ENCODE data around the gene LIMS3.
"Not testable (repeated sequence)": the region's sequence is repeated elsewhere in the genome, so short reads cannot be mapped to it uniquely, and the experiment has no call there.

LIMS3 gene

GRCh38 chr2:109921543-109922384, 23.3 kb downstream of the LIMS3 start:
- DNase-seq (ENCODE audit: insufficient read length, low spot score); FAIRE-seq: not testable (repeated sequence)

GRCh38 chr2:109924481-109924880, 26.0 kb downstream of the LIMS3 start:
- not testable (repeated sequence) for DNase-seq (ENCODE audit: insufficient read length, low spot score); FAIRE-seq

GRCh38 chr2:109927803-109928202, 29.3 kb downstream of the LIMS3 start:
- not testable (repeated sequence) for DNase-seq (ENCODE audit: insufficient read length, low spot score); FAIRE-seq

- DNase-seq (ENCODE audit: insufficient read length, low spot score); FAIRE-seq: not testable (repeated sequence)
Measured at GRCh38 chr2:109929222-109929621, 30.7 kb downstream of the LIMS3 start.

- FAIRE-seq; DNase-seq (ENCODE audit: insufficient read length, low spot score): not testable (repeated sequence)
Measured at GRCh38 chr2:109936534-109936933, 38.0 kb downstream of the LIMS3 start.

- not testable (repeated sequence) for FAIRE-seq; DNase-seq (ENCODE audit: insufficient read length, low spot score)
Measured at GRCh38 chr2:109945362-109945761, 46.9 kb downstream of the LIMS3 start.

GRCh38 chr2:109947262-109947958, 48.9 kb downstream of the LIMS3 start:
- not testable (repeated sequence) for DNase-seq (ENCODE audit: insufficient read length, low spot score); FAIRE-seq

GRCh38 chr2:109947959-109948520, 49.6 kb downstream of the LIMS3 start:
- DNase-seq (ENCODE audit: insufficient read length, low spot score); FAIRE-seq: not testable (repeated sequence)

- not testable (repeated sequence) for DNase-seq (ENCODE audit: insufficient read length, low spot score); FAIRE-seq
Measured at GRCh38 chr2:109950146-109950843, 51.8 kb downstream of the LIMS3 start.

GRCh38 chr2:109963942-109964341, 65.5 kb downstream of the LIMS3 start:
- not testable (repeated sequence) for FAIRE-seq; DNase-seq (ENCODE audit: insufficient read length, low spot score)

- DNase-seq (ENCODE audit: insufficient read length, low spot score); FAIRE-seq: not testable (repeated sequence)
Measured at GRCh38 chr2:109965482-109965881, 67.0 kb downstream of the LIMS3 start.

- DNase-seq (ENCODE audit: insufficient read length, low spot score); FAIRE-seq: not testable (repeated sequence)
Measured at GRCh38 chr2:109966107-109966736, 67.7 kb downstream of the LIMS3 start.

- not testable (repeated sequence) for DNase-seq (ENCODE audit: insufficient read length, low spot score); FAIRE-seq
Measured at GRCh38 chr2:109966858-109967257, 68.4 kb downstream of the LIMS3 start.

- FAIRE-seq, result not testable (repeated sequence)
Measured at GRCh38 chr2:109969864-109970263, 71.4 kb downstream of the LIMS3 start.

GRCh38 chr2:109971710-109972109, 73.2 kb downstream of the LIMS3 start:
- FAIRE-seq; DNase-seq (ENCODE audit: insufficient read length, low spot score): not testable (repeated sequence)

More at GRCh38 chr2:109969864-109970263, 71.4 kb downstream of the LIMS3 start:
- not testable (repeated sequence) for DNase-seq (ENCODE audit: insufficient read length, low spot score)

Data from GM12891 (cell line).